Gastrocnemius medialis (tissue), 4 donors: ENCODE measurements around the gene MEIKIN.

ENCODE experiments used
- CTCF ChIP-seq, 5 experiments: fragments of 450-650 bp in 3 of 5; fragments of 200-600 bp in 2 of 5; sonication (generic) in 2 of 5; IDR thresholded peaks in 4 of 5; conservative IDR thresholded peaks in 1 of 5; 1 replicate in 4 of 5; 2 replicates in 1 of 5; pipeline ENCODE4 v1.5.1; 2016 to 2019; ENCODE audit warnings: antibody characterized with exemption in 5 of 5, mild to moderate bottlenecking in 3 of 5, moderate library complexity in 3 of 5
- POLR2A ChIP-seq, 2 donors: fragments of 450-650 bp; IDR thresholded peaks; one replicate each; pipeline ENCODE4 v1.6.1; 2017; ENCODE audit warnings: antibody characterized with exemption in 2 of 2, mild to moderate bottlenecking in 2 of 2, moderate library complexity in 2 of 2

DNA sequence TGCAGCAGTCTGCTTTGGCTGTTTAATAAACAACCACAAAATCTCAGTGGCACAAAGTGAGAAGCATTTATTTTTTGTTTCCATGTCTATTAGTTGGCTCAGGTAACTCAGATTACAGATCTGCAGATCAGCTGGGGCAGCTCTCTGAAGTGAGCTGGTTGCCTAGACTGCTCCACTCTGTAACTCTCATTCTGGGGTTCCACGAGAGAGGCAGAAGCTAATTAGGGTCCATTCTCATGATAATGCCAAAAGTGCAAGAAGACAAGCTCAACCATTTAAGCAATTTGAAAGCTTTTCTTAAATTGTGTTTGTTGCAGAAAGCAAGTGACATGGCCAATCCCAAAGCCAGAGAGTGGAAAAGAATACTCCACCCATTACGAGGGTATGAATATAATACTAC, 13.2 kb downstream of the MEIKIN start:
- TF ChIP-seq CTCF (IDR thresholded peaks at IDR 0.05 in 4 of 5, conservative IDR thresholded peaks at IDR 0.05 in 1 of 5) (no peak), POLR2A (IDR thresholded peaks at IDR 0.05) (no peak)
